Ishikawa (cell line): Measurements from ENCODE around the gene ASPN.

Source experiments
- CEBPB ChIP-seq: IDR thresholded peaks from 2 replicates; pipeline ENCODE4 v1.6.1; 2012
- EGR1 ChIP-seq: IDR thresholded peaks from 2 replicates; pipeline ENCODE4 v1.6.1; 2012
- EP300 ChIP-seq: IDR thresholded peaks from 2 replicates; pipeline ENCODE4 v1.6.1; 2012; ENCODE audit warnings: borderline replicate concordance
- FOXM1 ChIP-seq: IDR thresholded peaks from 2 replicates; pipeline ENCODE4 v1.6.1; 2012; ENCODE audit warnings: low read depth, borderline replicate concordance
- NFIC ChIP-seq: IDR thresholded peaks from 2 replicates; pipeline ENCODE4 v1.6.1; 2012
- RAD21 ChIP-seq: IDR thresholded peaks from 2 replicates; pipeline ENCODE4 v1.6.1; 2012; ENCODE audit warnings: low read depth
- TAF1 ChIP-seq: IDR thresholded peaks from 2 replicates; pipeline ENCODE4 v1.6.1; 2012; ENCODE audit warnings: low read depth, mild to moderate bottlenecking
- TEAD4 ChIP-seq: IDR thresholded peaks from 2 replicates; pipeline ENCODE4 v1.6.1; 2012
- USF1 ChIP-seq: IDR thresholded peaks from 2 replicates; pipeline ENCODE4 v1.6.1; 2012
- YY1 ChIP-seq: IDR thresholded peaks from 2 replicates; pipeline ENCODE4 v1.6.1; 2012; ENCODE audit warnings: low read depth
- TF ChIP-seq, protein P1 (sequence below): IDR thresholded peaks from 2 replicates; pipeline ENCODE4 v1.6.1; 2012

GRCh38 chr9:92468206-92468605, 14.1 kb downstream of the ASPN start:
- TF ChIP-seq EP300: no peak
- no peak for TF ChIP-seq FOXM1
- no peak for TF ChIP-seq RAD21
- TF ChIP-seq EGR1: no peak
- TF ChIP-seq TAF1: no peak
- TF ChIP-seq CEBPB: no peak
- TF ChIP-seq USF1: no peak
- TF ChIP-seq, protein P1, sequence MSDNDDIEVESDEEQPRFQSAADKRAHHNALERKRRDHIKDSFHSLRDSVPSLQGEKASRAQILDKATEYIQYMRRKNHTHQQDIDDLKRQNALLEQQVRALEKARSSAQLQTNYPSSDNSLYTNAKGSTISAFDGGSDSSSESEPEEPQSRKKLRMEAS: no peak
- TF ChIP-seq NFIC: no peak
- no peak for TF ChIP-seq YY1
- no peak for TF ChIP-seq TEAD4
